Stimulated activated CD4-positive, alpha-beta T cell treated with anti-CD3 and anti-CD28 coated beads, Interleukin-15, amount 100 ng/mL, for 48 hours (primary cell): ENCODE data around the gene SREK1.
"Not testable (repeated sequence)": the region's sequence is repeated elsewhere in the genome, so short reads cannot be mapped to it uniquely, and the experiment has no call there.

ENCODE experiments used
- DNase-seq, 2 donors: peaks; one replicate each; pipeline ENCODE4 v3.0.0-alpha.2; 2020; ENCODE audit warnings: low read depth in 2 of 2

The SREK1 gene

GRCh38 chr5:66222455-66222854 is 78.4 kb downstream of the SREK1 start:
- no peak for DNase-seq

DNA sequence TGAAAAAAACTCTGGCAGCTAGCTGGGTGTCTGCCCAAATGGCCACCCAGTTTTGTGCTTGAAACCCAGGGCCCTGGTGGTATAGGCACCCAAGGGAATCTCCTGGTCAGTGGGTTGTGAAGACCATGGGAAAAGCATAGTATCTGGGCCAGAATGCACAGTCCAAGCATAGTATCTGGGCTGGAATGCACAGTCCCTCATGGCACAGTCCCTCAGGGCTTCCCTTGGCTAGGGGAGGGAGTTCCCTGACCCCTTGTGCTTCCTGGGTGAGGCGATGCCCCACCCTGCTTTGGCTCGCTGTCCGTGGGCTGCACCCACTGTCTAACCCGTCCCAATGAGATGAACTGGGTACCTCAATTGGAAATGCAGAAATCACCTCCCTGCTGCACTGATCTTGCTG is 78.8 kb downstream of the SREK1 start:
- DNase-seq, result not testable (repeated sequence)

- no peak for DNase-seq
These were observed 79.5 kb downstream of the SREK1 start for GRCh38 chr5:66223637-66224036.

DNA sequence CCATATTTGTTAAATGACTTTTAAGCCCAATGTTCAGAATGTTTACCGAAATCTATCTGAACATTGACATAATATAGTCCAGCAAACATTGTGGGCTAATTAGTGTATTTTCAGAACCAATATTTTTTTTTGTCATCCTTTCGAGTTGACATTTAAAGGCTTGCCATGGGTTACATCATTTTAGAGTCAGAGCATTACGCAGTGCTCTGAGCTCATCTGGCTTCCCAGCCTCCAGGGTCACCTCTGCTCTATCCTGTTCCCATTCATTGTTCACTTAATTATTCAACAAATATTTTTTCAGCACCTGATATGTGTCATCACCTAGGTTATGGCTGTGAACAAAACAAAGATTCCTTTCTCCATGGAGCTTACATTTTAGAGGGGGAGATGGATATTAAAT is 80.2 kb downstream of the SREK1 start:
- DNase-seq, result no peak

DNA sequence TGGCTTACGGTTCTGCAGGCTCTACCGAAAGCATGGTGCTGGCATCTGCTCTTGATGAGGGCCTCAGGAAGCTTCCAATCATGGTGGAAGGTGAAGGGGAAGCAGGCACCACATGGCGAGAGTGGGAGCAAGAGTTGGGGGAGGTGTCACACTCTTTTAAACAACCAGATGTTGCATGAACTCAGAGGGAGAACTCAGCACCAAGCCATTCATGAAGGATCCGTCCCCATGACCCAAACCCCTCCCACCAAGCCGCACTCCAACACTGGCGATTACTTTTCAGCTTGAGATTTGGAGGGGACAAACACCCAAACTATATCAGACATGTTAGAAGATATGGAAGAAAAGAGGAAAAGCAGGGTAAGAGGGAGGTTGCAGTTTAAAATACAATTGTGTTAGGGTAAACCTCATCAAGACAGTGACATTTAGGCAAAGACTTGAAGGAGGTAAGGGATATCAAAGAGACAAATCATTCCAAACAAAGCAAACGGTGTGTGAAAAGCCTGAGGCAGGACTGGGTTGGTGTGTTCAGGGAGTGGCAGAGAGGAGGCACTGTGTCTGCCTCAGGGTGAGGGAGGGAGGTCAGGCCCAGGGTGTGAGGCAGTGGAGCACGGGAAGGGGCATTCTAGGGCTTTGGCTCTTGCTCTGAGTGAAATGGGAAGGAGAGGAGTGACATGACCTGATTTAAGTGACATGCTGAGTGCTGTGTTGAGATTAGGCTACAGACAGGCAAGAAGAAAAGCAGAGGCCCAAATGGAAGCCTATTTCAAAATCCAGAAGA is 80.9 kb downstream of the SREK1 start:
- no peak for DNase-seq

DNA sequence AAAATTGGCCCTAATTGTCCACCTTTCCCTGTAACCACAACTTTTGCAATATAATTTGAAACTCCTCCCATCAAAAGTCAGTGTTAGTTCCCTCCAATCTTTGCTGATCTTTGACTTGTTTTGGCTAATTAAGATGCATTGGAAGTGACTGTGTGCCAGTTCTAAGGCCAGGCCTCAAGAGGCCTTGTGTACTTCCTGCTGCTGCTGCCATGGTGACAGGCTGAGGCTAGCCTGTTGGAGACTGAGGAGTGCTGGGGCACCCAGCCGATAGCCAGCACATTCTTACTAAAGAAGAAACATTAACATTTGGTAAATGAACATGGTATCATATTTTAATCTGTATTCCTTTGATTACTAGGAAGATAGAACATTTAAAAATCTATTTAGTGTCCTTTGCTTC is 86.5 kb downstream of the SREK1 start:
- no peak for DNase-seq

DNA sequence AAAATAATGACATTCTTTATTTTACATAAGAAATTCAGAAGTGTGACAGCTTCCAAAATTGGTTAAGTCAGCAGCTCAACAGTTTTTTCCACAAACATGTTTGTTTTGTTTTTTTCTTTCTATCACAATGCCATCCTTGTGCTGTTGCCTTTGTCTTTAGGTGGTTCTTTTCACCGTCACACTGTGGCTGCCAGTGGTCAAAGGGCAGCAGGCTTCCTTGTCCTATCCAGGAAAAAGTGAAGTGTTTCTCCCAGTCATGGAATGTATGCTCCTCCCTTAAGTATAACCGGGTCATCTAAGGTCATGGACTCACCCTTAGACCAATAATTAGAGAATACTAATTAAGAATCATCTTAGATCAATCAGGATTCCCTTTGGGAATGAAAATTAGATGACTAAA is 87.4 kb downstream of the SREK1 start:
- DNase-seq, result no peak

- DNase-seq, result no peak
These were observed 88.2 kb downstream of the SREK1 start for GRCh38 chr5:66232275-66232674.

DNA sequence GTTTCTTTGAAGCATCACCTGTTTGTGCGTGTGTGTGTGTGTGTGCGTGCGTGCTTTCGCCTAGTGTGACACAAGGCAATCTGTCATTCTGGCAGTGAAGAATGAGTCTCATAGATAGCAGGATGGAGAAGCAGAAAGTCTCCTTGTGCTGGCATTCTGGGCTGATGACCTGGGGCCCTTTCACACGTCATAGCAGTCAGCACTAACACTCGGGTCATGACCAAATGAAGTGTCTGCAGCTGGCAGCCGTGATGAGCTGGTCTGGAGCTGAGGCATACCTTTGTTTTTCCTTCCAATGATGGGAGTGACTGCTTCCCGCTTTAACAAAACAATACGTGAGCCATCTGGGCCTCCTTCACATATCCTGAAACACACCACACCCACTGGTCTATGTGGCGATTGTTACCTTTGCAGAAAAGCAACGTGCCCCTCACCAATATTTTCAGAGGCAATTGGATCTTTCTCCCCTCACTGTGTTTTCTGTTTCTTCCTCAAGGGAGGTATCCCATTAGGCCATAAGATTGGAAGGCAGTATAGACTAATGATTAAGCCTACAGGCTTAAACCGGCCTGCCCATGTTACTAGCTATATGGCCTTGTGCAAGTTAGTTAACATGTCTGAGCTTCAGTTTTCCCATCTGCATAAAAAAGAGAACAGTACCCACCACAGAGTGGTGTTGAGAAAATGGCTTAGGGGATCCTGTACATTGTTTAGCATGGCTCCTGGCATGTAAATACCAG is 88.8 kb downstream of the SREK1 start:
- no peak for DNase-seq
